Spinal cord (tissue), 10 donors: Measurements from ENCODE around the gene CDO1. TPM values are rescaled to one million over a fixed set of nuclear protein-coding genes. Genes with fewer than 3 reads are reported as not detected.
A peak's percentile ranks its signal among the peaks of the same experiment; 100 is the strongest.

Source experiments
- DNase-seq, 6 donors: peaks; one replicate each; pipeline versions ENCODE4 v3.0.0 to v3.0.0-alpha.2; 2013 to 2015; ENCODE audit warnings: low spot score in 6 of 6, low read depth in 4 of 6
- H3K27ac ChIP-seq: one replicate; pipeline ENCODE4 v1.5.1; 2013; ENCODE audit warnings: low read depth, low read length, control low read depth
- H3K27me3 ChIP-seq: one replicate; pipeline ENCODE4 v1.6.1; 2013; ENCODE audit warnings: low read length; ENCODE audit not compliant: control insufficient read depth, insufficient read depth
- H3K36me3 ChIP-seq: one replicate; pipeline ENCODE4 v1.6.1; 2013; ENCODE audit warnings: low read length; ENCODE audit not compliant: control insufficient read depth, insufficient read depth
- H3K4me1 ChIP-seq: one replicate; pipeline ENCODE4 v1.6.1; 2013; ENCODE audit warnings: low read length; ENCODE audit not compliant: control insufficient read depth, insufficient read depth
- H3K4me3 ChIP-seq: one replicate; pipeline ENCODE4 v1.5.1; 2013; ENCODE audit warnings: low read depth, low read length, control low read depth
- H3K9me3 ChIP-seq: one replicate; pipeline ENCODE4 v1.6.1; 2013; ENCODE audit warnings: low read length; ENCODE audit not compliant: control insufficient read depth, insufficient read depth
- WGBS: methylation state at CpG from one replicate; pipeline ENCODE4 v1.1.5; 2013; ENCODE audit warnings: missing lambda C conversion rate; ENCODE audit not compliant: insufficient coverage; 5-methylcytosine and 5-hydroxymethylcytosine counted together
- polyA plus RNA-seq, 2 donors: library from polyadenylated mRNA; unstranded; fragments of 120-200 nt; gene quantifications; one replicate each; pipeline ENCODE4 v1.2.1, GENCODE V29; 2013; ENCODE audit not compliant: insufficient read length in 2 of 2
- total RNA-seq, 2 donors: library from RNA; depleted of rRNA in 1 of 2; stranded (reverse); fragments of 120-200 nt in 1 of 2; fragments of >200 nt in 1 of 2; gene quantifications; one replicate each; pipeline versions ENCODE4 v1.2.3 to v1.2.4, GENCODE V29; 2013 to 2014
- donor health status: healthy.

The CDO1 gene
- total and polyA plus RNA-seq, 4 donors, result 58.3 to 119 (median 84.0) TPM

DNA sequence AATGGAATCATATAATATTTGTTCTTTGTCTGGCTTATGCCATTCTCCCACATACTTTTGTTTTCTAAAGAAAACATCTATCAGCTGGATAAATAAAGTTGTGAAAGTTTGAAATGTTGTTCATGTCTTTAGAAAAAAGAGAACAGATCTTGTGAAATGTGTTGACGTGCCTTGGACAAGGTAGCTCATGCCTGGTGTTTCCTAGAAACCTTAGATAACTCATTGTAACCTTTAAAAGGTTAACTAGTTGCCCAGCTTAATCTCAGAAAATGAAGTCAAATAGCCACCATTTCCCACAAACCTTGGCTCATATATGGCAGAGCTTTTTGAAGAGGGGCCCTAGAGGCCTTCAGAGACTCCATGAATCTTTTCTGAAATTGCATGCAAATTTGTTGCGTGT, 15.3 kb downstream of the CDO1 start:
- DNase-seq, result no peak
- no peak overlapping the region for H3K4me3 ChIP-seq
- no peaks in the 10 kb centered on the region for H3K36me3 ChIP-seq
- H3K27me3 ChIP-seq, result no peaks in the 10 kb centered on the region
- no peaks in the 10 kb centered on the region for H3K4me1 ChIP-seq
- no peak overlapping the region for H3K27ac ChIP-seq
- H3K9me3 ChIP-seq, result no peaks in the 10 kb centered on the region
- WGBS, result no CpG with 5 or more reads among the region's 2 CpGs

DNA sequence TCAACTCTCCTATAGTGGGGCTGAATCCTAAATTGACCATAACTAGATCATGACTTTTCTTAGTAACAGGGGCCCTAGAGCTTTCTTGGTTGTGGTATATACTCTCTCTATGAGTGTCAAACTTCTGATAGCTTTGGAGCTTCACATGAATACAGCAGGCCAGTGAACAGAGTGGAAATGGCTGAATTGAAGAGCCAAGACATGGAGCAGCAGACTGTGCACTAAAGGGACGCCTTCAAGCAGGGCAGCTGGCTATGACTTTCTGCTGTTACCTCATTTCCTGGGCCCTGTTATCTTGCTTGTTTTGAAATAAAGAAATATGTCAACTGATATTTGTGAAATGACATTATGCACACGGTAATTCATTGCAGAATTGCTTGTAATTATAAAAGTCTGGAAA, 16.4 kb downstream of the CDO1 start:
- WGBS, result 90% methylated on average over 1 of the region's 2 CpGs
- no peak overlapping the region for H3K4me3 ChIP-seq
- H3K9me3 ChIP-seq, result no peaks in the 10 kb centered on the region
- no peak overlapping the region for H3K27ac ChIP-seq
- H3K4me1 ChIP-seq, result no peaks in the 10 kb centered on the region
- no peaks in the 10 kb centered on the region for H3K36me3 ChIP-seq
- DNase-seq, result no peak
- H3K27me3 ChIP-seq, result no peaks in the 10 kb centered on the region

GRCh38 chr5:115798252-115798651, 18.2 kb downstream of the CDO1 start:
- Histone ChIP-seq H3K4me3 (no peak overlapping the region), H3K27me3 (no peaks in the 10 kb centered on the region), H3K4me1 (no peaks in the 10 kb centered on the region), H3K27ac (no peak overlapping the region), H3K36me3 (no peaks in the 10 kb centered on the region), H3K9me3 (no peaks in the 10 kb centered on the region)
- no peak for DNase-seq
- WGBS, result 100% methylated on average over 1 of the region's 2 CpGs

DNA sequence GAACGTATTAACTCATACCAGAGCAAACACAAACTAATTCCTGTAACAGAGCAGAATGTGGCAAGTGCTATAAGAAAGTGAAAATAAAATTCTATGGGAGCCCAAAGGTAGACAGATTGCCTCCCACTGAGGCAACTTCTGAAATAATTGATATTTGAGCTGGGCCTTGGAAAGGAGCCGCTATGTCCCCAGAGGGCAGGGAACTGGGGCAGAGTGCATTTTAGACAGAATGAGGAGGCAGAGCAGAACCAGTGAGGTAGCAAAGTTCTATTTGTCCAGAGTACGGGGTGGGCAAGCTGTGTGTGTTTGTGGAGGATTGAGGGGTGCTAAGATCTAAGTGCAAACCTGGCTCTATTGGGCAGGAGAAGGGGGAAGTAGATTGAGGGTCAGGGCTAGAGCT, 19.8 kb downstream of the CDO1 start:
- Histone ChIP-seq H3K36me3 (no peaks in the 10 kb centered on the region), H3K27ac (no peak overlapping the region), H3K27me3 (no peaks in the 10 kb centered on the region), H3K4me3 (no peak overlapping the region), H3K9me3 (no peaks in the 10 kb centered on the region), H3K4me1 (no peaks in the 10 kb centered on the region)
- 92% methylated on average over 2 of the region's 3 CpGs for WGBS
- no peak for DNase-seq

GRCh38 chr5:115795700-115796099, 20.8 kb downstream of the CDO1 start:
- Histone ChIP-seq H3K27me3 (no peaks in the 10 kb centered on the region), H3K9me3 (no peaks in the 10 kb centered on the region), H3K36me3 (no peaks in the 10 kb centered on the region), H3K4me1 (no peaks in the 10 kb centered on the region), H3K27ac (no peak overlapping the region), H3K4me3 (no peak overlapping the region)
- DNase-seq, result no peak
- 100% methylated on average over 1 of the region's 1 CpG for WGBS

DNA sequence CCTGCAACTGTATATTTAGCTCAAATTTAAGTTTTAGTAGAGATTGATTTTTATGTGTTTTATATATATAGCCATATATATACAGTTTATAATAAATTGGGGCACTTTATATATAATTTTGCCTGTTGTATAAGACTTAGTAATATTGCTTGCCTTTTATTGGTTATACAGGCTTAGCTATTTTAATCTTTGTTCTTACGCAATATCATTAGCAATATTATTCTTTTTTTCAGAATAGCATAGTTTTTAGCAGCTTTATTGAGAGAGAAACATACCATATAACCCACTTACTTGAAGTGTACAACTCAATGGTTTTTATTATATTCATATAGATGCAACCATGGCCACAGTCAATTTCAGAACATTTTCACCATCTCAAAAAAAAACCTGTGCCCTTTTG, 28.0 kb downstream of the CDO1 start:
- Histone ChIP-seq H3K9me3 (no peaks in the 10 kb centered on the region), H3K4me1 (no peaks in the 10 kb centered on the region), H3K27ac (no peak overlapping the region), H3K36me3 (no peaks in the 10 kb centered on the region), H3K27me3 (no peaks in the 10 kb centered on the region), H3K4me3 (no peak overlapping the region)
- WGBS, result no CpG with 5 or more reads among the region's 1 CpG
- DNase-seq, result no peak

DNA sequence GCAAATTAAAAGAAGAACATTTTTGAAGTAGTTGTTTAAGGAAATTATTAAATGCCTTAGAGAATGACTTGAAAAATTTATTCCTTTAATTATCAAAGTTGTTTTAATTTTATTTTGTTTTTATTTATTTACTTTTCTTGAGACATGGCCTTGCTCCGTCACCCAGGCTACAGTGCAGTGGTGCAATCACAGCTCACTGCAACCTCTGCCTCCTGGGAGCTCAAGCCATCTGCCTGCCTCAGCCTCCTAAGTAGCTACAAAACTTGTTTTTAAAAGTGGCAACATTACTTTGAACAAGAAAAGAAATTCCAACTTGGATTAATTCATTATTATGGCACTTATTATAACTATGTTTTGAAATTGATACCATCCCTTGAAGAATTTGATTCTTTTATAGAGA, 29.0 kb downstream of the CDO1 start:
- Histone ChIP-seq H3K9me3 (no peaks in the 10 kb centered on the region), H3K4me3 (no peak overlapping the region), H3K36me3 (no peaks in the 10 kb centered on the region), H3K4me1 (no peaks in the 10 kb centered on the region), H3K27ac (no peak overlapping the region), H3K27me3 (no peaks in the 10 kb centered on the region)
- 80% methylated on average over 1 of the region's 1 CpG for WGBS
- no peak for DNase-seq

DNA sequence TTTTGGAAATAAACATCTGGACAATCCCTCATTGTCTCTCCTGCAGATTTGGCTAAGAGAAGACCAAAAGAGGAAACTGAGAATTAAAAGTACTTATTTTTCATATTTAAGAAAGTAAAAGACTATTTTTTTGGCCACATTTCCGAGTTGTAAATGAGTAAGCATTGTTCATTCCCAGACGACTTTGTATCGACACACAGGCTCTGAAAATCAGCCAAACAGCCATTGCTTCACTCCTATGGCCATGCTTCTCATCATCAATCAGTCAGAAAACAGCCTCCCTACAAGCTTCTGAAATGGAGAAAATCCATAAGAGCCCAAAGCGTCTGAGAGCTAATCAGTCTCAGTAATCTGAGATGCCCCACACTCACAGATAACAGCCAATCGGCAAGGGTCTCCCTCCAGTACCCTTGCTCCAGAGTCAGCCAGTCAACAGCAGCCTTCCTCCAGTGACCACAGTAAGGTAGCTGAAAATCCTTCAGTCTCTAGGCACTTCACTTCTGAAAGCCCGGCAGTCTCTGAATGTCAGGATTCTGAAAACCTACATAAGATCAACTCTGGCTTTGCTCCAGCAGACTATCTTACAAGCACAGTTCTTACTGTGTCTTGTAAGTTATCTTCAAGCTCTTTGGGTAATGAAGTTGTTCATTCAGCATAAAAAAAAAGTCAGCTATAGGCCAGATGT, 30.9 kb downstream of the CDO1 start:
- no peaks in the 10 kb centered on the region for H3K36me3 ChIP-seq
- no peaks in the 10 kb centered on the region for H3K27me3 ChIP-seq
- H3K4me1 ChIP-seq, result no peaks in the 10 kb centered on the region
- no peak overlapping the region for H3K4me3 ChIP-seq
- peak in 2 of 6 donors; percentile 3 to 26 for DNase-seq
- H3K9me3 ChIP-seq, result no peaks in the 10 kb centered on the region
- no peak overlapping the region for H3K27ac ChIP-seq
- 23% methylated on average over 4 of the region's 6 CpGs for WGBS

DNA sequence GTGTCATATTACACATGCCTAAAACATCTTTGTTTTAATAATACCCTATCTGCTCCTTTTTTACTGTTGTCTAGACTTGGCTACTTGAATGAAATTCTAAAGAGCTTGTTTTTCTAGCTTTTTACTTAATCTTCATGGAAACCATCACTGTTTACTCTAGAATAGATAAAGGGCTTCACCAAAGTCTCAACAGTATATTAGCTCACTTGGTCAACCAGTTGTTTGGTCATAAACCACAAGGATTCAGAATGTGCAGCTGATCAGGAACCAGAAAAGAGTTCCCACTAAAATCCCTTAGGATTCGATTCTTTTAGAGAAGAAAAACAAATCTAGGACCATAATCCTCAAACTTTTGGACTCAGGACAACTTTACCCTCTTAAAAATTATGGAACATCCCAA, 38.0 kb downstream of the CDO1 start:
- Histone ChIP-seq H3K4me3 (no peak overlapping the region), H3K9me3 (no peaks in the 10 kb centered on the region), H3K4me1 (no peaks in the 10 kb centered on the region), H3K27ac (no peak overlapping the region), H3K27me3 (no peaks in the 10 kb centered on the region), H3K36me3 (no peaks in the 10 kb centered on the region)
- no peak for DNase-seq
- WGBS, result no CpG with 5 or more reads among the region's 1 CpG

DNA sequence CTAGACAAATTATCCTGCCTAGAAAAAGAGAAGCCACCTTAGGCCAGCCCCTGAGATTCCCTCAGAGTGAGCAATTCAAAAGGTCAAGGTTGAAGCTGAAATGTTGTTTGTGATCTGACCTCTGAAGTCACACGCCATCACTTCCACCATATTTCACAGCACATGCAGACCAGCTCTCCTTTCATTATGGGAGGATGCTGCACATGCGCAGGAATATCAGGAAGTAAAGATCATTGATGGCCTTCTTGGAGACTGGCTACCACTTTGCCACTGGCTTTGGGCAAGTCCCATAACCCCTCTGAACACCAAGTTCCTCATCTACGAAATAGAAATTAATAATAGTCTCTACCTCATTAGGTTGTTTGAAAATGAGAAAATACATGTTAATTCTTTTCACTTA, 39.5 kb downstream of the CDO1 start:
- no peaks in the 10 kb centered on the region for H3K36me3 ChIP-seq
- H3K4me1 ChIP-seq, result no peaks in the 10 kb centered on the region
- no peak overlapping the region for H3K27ac ChIP-seq
- no peak for DNase-seq
- no peaks in the 10 kb centered on the region for H3K9me3 ChIP-seq
- H3K4me3 ChIP-seq, result no peak overlapping the region
- H3K27me3 ChIP-seq, result no peaks in the 10 kb centered on the region
- no CpG with 5 or more reads among the region's 3 CpGs for WGBS
